ENCODE results near the gene ASB2. TPM values are rescaled to one million over a fixed set of nuclear protein-coding genes. Genes with fewer than 3 reads are reported as not detected.

ASB2 gene
- total and polyA plus RNA-seq, 2 donors: 2.6 to 3.7 TPM

DNA sequence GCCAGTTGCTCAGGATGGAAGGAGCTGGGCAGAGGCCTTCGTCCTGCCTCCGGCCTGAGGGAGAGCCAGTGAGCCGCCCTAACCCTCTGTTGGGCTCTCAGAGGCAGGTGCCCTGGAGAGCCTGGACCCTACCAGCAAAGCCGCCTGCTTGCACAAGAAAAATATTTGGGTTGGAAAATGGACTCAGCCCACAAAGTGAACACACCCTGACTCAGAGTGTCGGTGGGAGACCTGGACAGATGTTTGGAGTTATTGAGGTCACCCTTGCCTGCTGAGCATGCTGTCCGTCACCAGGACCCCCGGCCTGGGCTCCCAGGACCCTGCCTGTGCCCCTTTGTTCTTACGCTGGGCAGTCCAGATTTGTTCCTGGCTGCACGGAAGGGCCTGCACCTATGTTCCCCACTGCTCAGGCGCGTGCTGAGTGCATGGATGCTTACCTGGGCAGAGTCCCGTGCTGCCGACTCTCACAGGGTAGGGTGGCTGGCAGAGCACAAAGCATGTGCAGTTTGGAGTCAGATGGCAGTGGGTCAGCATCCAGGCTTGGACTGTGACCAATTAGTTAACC, 26.8 kb downstream of the ASB2 start:
- no peak for DNase-seq (ENCODE audit: low read depth in 6 of 9, low spot score in 9 of 9)

GRCh38 chr14:93947282-93947681, 29.1 kb downstream of the ASB2 start:
- H3K9me3 ChIP-seq (ENCODE audit: control insufficient read depth in 2 of 2, insufficient read depth in 1 of 2, low read length in 1 of 2): no peaks in the 10 kb centered on the region
- no peak overlapping the region for H3K27ac ChIP-seq (ENCODE audit: low read depth in 1 of 2, low read length in 1 of 2)
- WGBS: 95% methylated on average over 19 of the region's 19 CpGs
- no peak overlapping the region for H3K4me3 ChIP-seq (ENCODE audit: low read length in 2 of 2)
- H3K36me3 ChIP-seq (ENCODE audit: control insufficient read depth in 2 of 2, insufficient read depth in 2 of 2, low read length in 1 of 2): no peaks in the 10 kb centered on the region
- no peaks in the 10 kb centered on the region for H3K4me1 ChIP-seq (ENCODE audit: control insufficient read depth in 2 of 2, insufficient read depth in 2 of 2, low read length in 2 of 2)
- H3K27me3 ChIP-seq (ENCODE audit: control insufficient read depth in 2 of 2, insufficient read depth in 1 of 2, low read length in 1 of 2): peaks cover 0 to 2% of the 10 kb centered on the region in 2 donors
- DNase-seq (ENCODE audit: low read depth in 6 of 9, low spot score in 9 of 9): no peak

More for the DNA sequence above, 26.8 kb downstream of the ASB2 start:
- Histone ChIP-seq H3K9me3 (ENCODE audit: control insufficient read depth in 2 of 2, insufficient read depth in 1 of 2, low read length in 1 of 2) (no peaks in the 10 kb centered on the region), H3K27ac (ENCODE audit: low read depth in 1 of 2, low read length in 1 of 2) (no peak overlapping the region), H3K36me3 (ENCODE audit: control insufficient read depth in 2 of 2, insufficient read depth in 2 of 2, low read length in 1 of 2) (no peaks in the 10 kb centered on the region), H3K4me1 (ENCODE audit: control insufficient read depth in 2 of 2, insufficient read depth in 2 of 2, low read length in 2 of 2) (peaks cover 0 to 4% of the 10 kb centered on the region in 2 donors), H3K27me3 (ENCODE audit: control insufficient read depth in 2 of 2, insufficient read depth in 1 of 2, low read length in 1 of 2) (peaks cover 0 to 6% of the 10 kb centered on the region in 2 donors), H3K4me3 (ENCODE audit: low read length in 2 of 2) (no peak overlapping the region)
- WGBS: 96% methylated on average over 13 of the region's 13 CpGs

- H3K36me3 ChIP-seq (ENCODE audit: control insufficient read depth in 2 of 2, insufficient read depth in 2 of 2, low read length in 1 of 2): no peaks in the 10 kb centered on the region
- peaks cover 0 to 2% of the 10 kb centered on the region in 2 donors for H3K27me3 ChIP-seq (ENCODE audit: control insufficient read depth in 2 of 2, insufficient read depth in 1 of 2, low read length in 1 of 2)
- H3K27ac ChIP-seq (ENCODE audit: low read depth in 1 of 2, low read length in 1 of 2): no peak overlapping the region
- WGBS: 93% methylated on average over 7 of the region's 7 CpGs
- no peak overlapping the region for H3K4me3 ChIP-seq (ENCODE audit: low read length in 2 of 2)
- DNase-seq (ENCODE audit: low read depth in 6 of 9, low spot score in 9 of 9): no peak
- H3K9me3 ChIP-seq (ENCODE audit: control insufficient read depth in 2 of 2, insufficient read depth in 1 of 2, low read length in 1 of 2): no peaks in the 10 kb centered on the region
- H3K4me1 ChIP-seq (ENCODE audit: control insufficient read depth in 2 of 2, insufficient read depth in 2 of 2, low read length in 2 of 2): no peaks in the 10 kb centered on the region
Measured at GRCh38 chr14:93946541-93947090, 29.8 kb downstream of the ASB2 start.

DNA sequence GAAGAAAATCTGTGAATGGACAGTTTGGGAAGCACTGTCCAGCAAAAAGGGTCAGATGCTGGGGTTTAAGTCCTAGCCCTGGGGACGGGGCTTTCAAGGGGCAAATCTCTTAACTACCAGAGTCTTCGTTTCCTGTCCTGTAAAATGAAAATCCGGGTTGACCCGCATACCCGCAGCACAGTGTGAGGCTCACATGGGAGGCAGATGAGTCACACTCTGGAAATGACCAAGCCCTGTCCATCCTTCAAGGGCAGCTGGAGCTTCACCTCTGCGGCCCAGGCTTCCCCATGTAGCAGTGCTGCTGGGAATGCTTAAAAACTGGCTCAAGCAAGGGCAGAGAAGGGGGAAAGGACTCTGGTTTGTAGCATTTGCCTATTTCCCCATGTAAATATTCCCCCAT, 30.3 kb downstream of the ASB2 start:
- no peak for DNase-seq (ENCODE audit: low read depth in 6 of 9, low spot score in 9 of 9)
- Histone ChIP-seq H3K36me3 (ENCODE audit: control insufficient read depth in 2 of 2, insufficient read depth in 2 of 2, low read length in 1 of 2) (no peaks in the 10 kb centered on the region), H3K4me3 (ENCODE audit: low read length in 2 of 2) (no peak overlapping the region), H3K27me3 (ENCODE audit: control insufficient read depth in 2 of 2, insufficient read depth in 1 of 2, low read length in 1 of 2) (peaks cover 0 to 4% of the 10 kb centered on the region in 2 donors), H3K9me3 (ENCODE audit: control insufficient read depth in 2 of 2, insufficient read depth in 1 of 2, low read length in 1 of 2) (no peaks in the 10 kb centered on the region), H3K27ac (ENCODE audit: low read depth in 1 of 2, low read length in 1 of 2) (no peak overlapping the region), H3K4me1 (ENCODE audit: control insufficient read depth in 2 of 2, insufficient read depth in 2 of 2, low read length in 2 of 2) (no peaks in the 10 kb centered on the region)
- WGBS: 91% methylated on average over 6 of the region's 6 CpGs

GRCh38 chr14:93945070-93945399, 31.3 kb downstream of the ASB2 start:
- peaks cover 0 to 10% of the 10 kb centered on the region in 2 donors for H3K27me3 ChIP-seq (ENCODE audit: control insufficient read depth in 2 of 2, insufficient read depth in 1 of 2, low read length in 1 of 2)
- H3K36me3 ChIP-seq (ENCODE audit: control insufficient read depth in 2 of 2, insufficient read depth in 2 of 2, low read length in 1 of 2): no peaks in the 10 kb centered on the region
- H3K9me3 ChIP-seq (ENCODE audit: control insufficient read depth in 2 of 2, insufficient read depth in 1 of 2, low read length in 1 of 2): no peaks in the 10 kb centered on the region
- WGBS: 98% methylated on average over 5 of the region's 5 CpGs
- no peak for DNase-seq (ENCODE audit: low read depth in 6 of 9, low spot score in 9 of 9)
- no peak overlapping the region for H3K4me3 ChIP-seq (ENCODE audit: low read length in 2 of 2)
- no peaks in the 10 kb centered on the region for H3K4me1 ChIP-seq (ENCODE audit: control insufficient read depth in 2 of 2, insufficient read depth in 2 of 2, low read length in 2 of 2)
- H3K27ac ChIP-seq (ENCODE audit: low read depth in 1 of 2, low read length in 1 of 2): no peak overlapping the region

DNA sequence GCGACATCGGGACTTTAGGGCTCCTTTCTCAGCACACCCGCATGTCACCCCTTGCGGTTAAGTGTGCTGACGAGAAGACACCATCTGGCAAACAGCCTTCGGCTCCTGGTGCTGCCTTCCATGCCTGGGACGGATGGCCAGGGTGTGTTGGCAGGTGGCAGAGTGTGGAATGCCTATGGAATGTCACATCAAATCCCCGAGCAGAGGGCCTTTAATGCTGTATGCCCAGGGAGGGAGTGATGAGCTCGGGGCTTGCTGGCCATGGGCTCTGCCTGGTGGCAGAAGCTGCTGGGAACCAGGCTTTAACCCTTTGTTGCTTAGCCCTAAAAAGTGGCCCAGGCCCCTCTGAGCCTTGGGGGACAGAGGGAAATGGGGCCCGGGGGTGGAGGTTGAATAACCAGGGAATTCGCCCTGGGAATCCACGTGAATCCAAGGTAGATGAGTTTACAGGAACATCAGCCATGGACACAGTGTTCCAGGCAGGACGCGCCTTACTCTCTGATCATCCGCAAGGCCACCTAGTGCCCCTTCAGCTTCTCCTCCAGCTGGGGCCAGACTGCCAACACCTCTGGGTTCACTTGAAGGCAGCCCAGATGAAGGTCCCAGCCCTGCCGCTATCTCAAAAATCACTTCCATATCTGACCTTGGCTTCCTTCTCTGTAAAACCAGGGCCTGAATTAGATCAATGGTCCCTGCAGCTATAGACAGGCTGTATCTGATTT, 31.9 kb downstream of the ASB2 start:
- H3K27ac ChIP-seq (ENCODE audit: low read depth in 1 of 2, low read length in 1 of 2): no peak overlapping the region
- peaks cover 0 to 13% of the 10 kb centered on the region in 2 donors for H3K27me3 ChIP-seq (ENCODE audit: control insufficient read depth in 2 of 2, insufficient read depth in 1 of 2, low read length in 1 of 2)
- 95% methylated on average over 16 of the region's 16 CpGs for WGBS
- H3K4me1 ChIP-seq (ENCODE audit: control insufficient read depth in 2 of 2, insufficient read depth in 2 of 2, low read length in 2 of 2): no peaks in the 10 kb centered on the region
- no peak overlapping the region for H3K4me3 ChIP-seq (ENCODE audit: low read length in 2 of 2)
- no peak for DNase-seq (ENCODE audit: low read depth in 6 of 9, low spot score in 9 of 9)
- no peaks in the 10 kb centered on the region for H3K36me3 ChIP-seq (ENCODE audit: control insufficient read depth in 2 of 2, insufficient read depth in 2 of 2, low read length in 1 of 2)
- H3K9me3 ChIP-seq (ENCODE audit: control insufficient read depth in 2 of 2, insufficient read depth in 1 of 2, low read length in 1 of 2): no peaks in the 10 kb centered on the region

DNA sequence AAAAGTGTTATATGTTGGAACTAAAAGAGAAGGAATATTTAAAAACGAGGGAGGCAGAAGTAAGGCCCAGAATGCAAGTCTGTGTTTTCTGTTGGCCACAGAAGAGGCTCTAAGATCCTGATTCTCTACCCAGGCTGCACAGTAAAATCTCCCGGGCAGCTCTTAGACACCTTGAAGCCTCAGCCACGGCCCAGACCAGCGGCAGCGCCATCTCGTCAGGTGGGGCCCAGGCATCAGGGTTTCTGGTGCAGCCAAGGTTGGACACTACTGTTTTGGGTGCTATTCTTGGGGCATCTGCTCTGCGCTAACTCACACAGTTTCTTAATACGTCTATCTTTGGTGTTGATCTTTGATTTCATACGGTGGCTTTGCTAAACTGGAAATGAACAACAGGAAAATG, 32.4 kb downstream of the ASB2 start:
- no peaks in the 10 kb centered on the region for H3K4me1 ChIP-seq (ENCODE audit: control insufficient read depth in 2 of 2, insufficient read depth in 2 of 2, low read length in 2 of 2)
- DNase-seq (ENCODE audit: low read depth in 6 of 9, low spot score in 9 of 9): no peak

DNA sequence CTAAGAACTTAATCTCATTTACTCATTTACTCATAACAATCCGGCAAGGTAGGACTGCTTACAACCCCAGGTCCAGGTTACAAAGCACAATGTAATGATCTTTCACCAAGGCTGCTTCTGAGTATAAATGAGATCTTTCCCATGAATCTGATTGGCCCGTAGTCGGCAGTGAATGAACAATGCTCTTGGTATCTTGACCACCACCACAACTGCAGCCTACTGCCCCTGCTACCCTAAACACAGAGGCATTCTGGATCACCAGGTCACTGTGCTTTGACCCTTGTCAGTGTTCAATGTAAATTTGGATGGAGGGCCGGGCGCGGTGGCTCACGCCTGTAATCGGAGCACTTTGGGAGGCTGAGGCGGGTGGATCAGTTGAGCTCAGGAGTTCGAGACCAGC, 33.3 kb downstream of the ASB2 start:
- Histone ChIP-seq H3K36me3 (ENCODE audit: control insufficient read depth in 2 of 2, insufficient read depth in 2 of 2, low read length in 1 of 2) (no peaks in the 10 kb centered on the region), H3K9me3 (ENCODE audit: control insufficient read depth in 2 of 2, insufficient read depth in 1 of 2, low read length in 1 of 2) (no peaks in the 10 kb centered on the region), H3K4me1 (ENCODE audit: control insufficient read depth in 2 of 2, insufficient read depth in 2 of 2, low read length in 2 of 2) (no peaks in the 10 kb centered on the region), H3K4me3 (ENCODE audit: low read length in 2 of 2) (no peak overlapping the region), H3K27ac (ENCODE audit: low read depth in 1 of 2, low read length in 1 of 2) (no peak overlapping the region), H3K27me3 (ENCODE audit: control insufficient read depth in 2 of 2, insufficient read depth in 1 of 2, low read length in 1 of 2) (peaks cover 5 to 28% of the 10 kb centered on the region in 2 donors)
- no peak for DNase-seq (ENCODE audit: low read depth in 6 of 9, low spot score in 9 of 9)
- 97% methylated on average over 10 of the region's 10 CpGs for WGBS

More for the DNA sequence above, 32.4 kb downstream of the ASB2 start:
- Histone ChIP-seq H3K9me3 (ENCODE audit: control insufficient read depth in 2 of 2, insufficient read depth in 1 of 2, low read length in 1 of 2) (no peaks in the 10 kb centered on the region), H3K36me3 (ENCODE audit: control insufficient read depth in 2 of 2, insufficient read depth in 2 of 2, low read length in 1 of 2) (no peaks in the 10 kb centered on the region), H3K4me3 (ENCODE audit: low read length in 2 of 2) (no peak overlapping the region), H3K27ac (ENCODE audit: low read depth in 1 of 2, low read length in 1 of 2) (no peak overlapping the region), H3K27me3 (ENCODE audit: control insufficient read depth in 2 of 2, insufficient read depth in 1 of 2, low read length in 1 of 2) (peaks cover 2 to 19% of the 10 kb centered on the region in 2 donors)
- WGBS: 95% methylated on average over 9 of the region's 9 CpGs

- H3K9me3 ChIP-seq (ENCODE audit: control insufficient read depth in 2 of 2, insufficient read depth in 1 of 2, low read length in 1 of 2): no peaks in the 10 kb centered on the region
- peaks cover 5 to 41% of the 10 kb centered on the region in 2 donors for H3K27me3 ChIP-seq (ENCODE audit: control insufficient read depth in 2 of 2, insufficient read depth in 1 of 2, low read length in 1 of 2)
- no peaks in the 10 kb centered on the region for H3K36me3 ChIP-seq (ENCODE audit: control insufficient read depth in 2 of 2, insufficient read depth in 2 of 2, low read length in 1 of 2)
- H3K4me3 ChIP-seq (ENCODE audit: low read length in 2 of 2): no peak overlapping the region
- peak overlapping the region in 1 of 2 donors; percentile 18 for H3K27ac ChIP-seq (ENCODE audit: low read depth in 1 of 2, low read length in 1 of 2)
- WGBS: 89% methylated on average over 16 of the region's 16 CpGs
- no peaks in the 10 kb centered on the region for H3K4me1 ChIP-seq (ENCODE audit: control insufficient read depth in 2 of 2, insufficient read depth in 2 of 2, low read length in 2 of 2)
- no peak for DNase-seq (ENCODE audit: low read depth in 6 of 9, low spot score in 9 of 9)
Measured at GRCh38 chr14:93941293-93941910, 35.0 kb downstream of the ASB2 start.

All from thymus (tissue), 11 donors.